ENCODE results near the gene KCTD17.

KCTD17 gene

GRCh38 chr22:37051391-37052385 lies at the start of gene KCTD17:
Gene KCTD17 (plus strand): TSS chr22:37051742. CDS start chr22:37051761, 19 bp downstream.
- peak; percentile 35 to 55 for DNase-seq (ENCODE audit: low read depth in 2 of 2)

GRCh38 chr22:37001826-37002225 lies 49.7 kb upstream of the KCTD17 start:
- DNase-seq (ENCODE audit: low read depth in 2 of 2), result no peak

GRCh38 chr22:37002633-37003032 lies 48.9 kb upstream of the KCTD17 start:
- no peak for DNase-seq (ENCODE audit: low read depth in 2 of 2)

- no peak for DNase-seq (ENCODE audit: low read depth in 2 of 2)
These were observed 43.9 kb upstream of the KCTD17 start for GRCh38 chr22:37007651-37008050.

- DNase-seq (ENCODE audit: low read depth in 2 of 2), result no peak
These were observed 43.2 kb upstream of the KCTD17 start for GRCh38 chr22:37008365-37008764.

- DNase-seq (ENCODE audit: low read depth in 2 of 2), result no peak
These were observed 42.1 kb upstream of the KCTD17 start for GRCh38 chr22:37009490-37009889.

GRCh38 chr22:37010174-37010573 lies 41.4 kb upstream of the KCTD17 start:
- DNase-seq (ENCODE audit: low read depth in 2 of 2), result no peak

GRCh38 chr22:37010976-37011375 lies 40.6 kb upstream of the KCTD17 start:
- DNase-seq (ENCODE audit: low read depth in 2 of 2), result no peak

GRCh38 chr22:37011472-37011871 lies 40.1 kb upstream of the KCTD17 start:
- DNase-seq (ENCODE audit: low read depth in 2 of 2), result no peak

- DNase-seq (ENCODE audit: low read depth in 2 of 2), result no peak
These were observed 39.2 kb upstream of the KCTD17 start for GRCh38 chr22:37012262-37012904.

GRCh38 chr22:37012956-37013355 lies 38.6 kb upstream of the KCTD17 start:
- no peak for DNase-seq (ENCODE audit: low read depth in 2 of 2)

GRCh38 chr22:37014415-37014806 lies 37.1 kb upstream of the KCTD17 start:
- no peak for DNase-seq (ENCODE audit: low read depth in 2 of 2)

GRCh38 chr22:37014835-37015586 lies 36.5 kb upstream of the KCTD17 start:
- DNase-seq (ENCODE audit: low read depth in 2 of 2), result no peak

GRCh38 chr22:37015587-37015878 lies 36.0 kb upstream of the KCTD17 start:
- no peak for DNase-seq (ENCODE audit: low read depth in 2 of 2)

- DNase-seq (ENCODE audit: low read depth in 2 of 2), result no peak
These were observed 35.2 kb upstream of the KCTD17 start for GRCh38 chr22:37016134-37016910.

- no peak for DNase-seq (ENCODE audit: low read depth in 2 of 2)
These were observed 34.2 kb upstream of the KCTD17 start for GRCh38 chr22:37017356-37017755.

GRCh38 chr22:37018086-37018814 lies 33.3 kb upstream of the KCTD17 start:
- no peak for DNase-seq (ENCODE audit: low read depth in 2 of 2)

- no peak for DNase-seq (ENCODE audit: low read depth in 2 of 2)
These were observed 32.7 kb upstream of the KCTD17 start for GRCh38 chr22:37018815-37019308.

GRCh38 chr22:37019309-37020191 lies 32.0 kb upstream of the KCTD17 start, which contains the start of the genes MPST and TST:
Gene MPST (plus strand): TSS chr22:37019742. CDS start chr22:37019837, 95 bp downstream.
Gene TST (minus strand): TSS chr22:37019447. CDS start chr22:37018732, 715 bp downstream.
- peak in 1 of 2 donors; percentile 5 for DNase-seq (ENCODE audit: low read depth in 2 of 2)

GRCh38 chr22:37020192-37020479 lies 31.4 kb upstream of the KCTD17 start:
- no peak for DNase-seq (ENCODE audit: low read depth in 2 of 2)
